Measurements from ENCODE around the gene OR52W1.

OR52W1 gene, protein sequence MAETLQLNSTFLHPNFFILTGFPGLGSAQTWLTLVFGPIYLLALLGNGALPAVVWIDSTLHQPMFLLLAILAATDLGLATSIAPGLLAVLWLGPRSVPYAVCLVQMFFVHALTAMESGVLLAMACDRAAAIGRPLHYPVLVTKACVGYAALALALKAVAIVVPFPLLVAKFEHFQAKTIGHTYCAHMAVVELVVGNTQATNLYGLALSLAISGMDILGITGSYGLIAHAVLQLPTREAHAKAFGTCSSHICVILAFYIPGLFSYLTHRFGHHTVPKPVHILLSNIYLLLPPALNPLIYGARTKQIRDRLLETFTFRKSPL

DNA sequence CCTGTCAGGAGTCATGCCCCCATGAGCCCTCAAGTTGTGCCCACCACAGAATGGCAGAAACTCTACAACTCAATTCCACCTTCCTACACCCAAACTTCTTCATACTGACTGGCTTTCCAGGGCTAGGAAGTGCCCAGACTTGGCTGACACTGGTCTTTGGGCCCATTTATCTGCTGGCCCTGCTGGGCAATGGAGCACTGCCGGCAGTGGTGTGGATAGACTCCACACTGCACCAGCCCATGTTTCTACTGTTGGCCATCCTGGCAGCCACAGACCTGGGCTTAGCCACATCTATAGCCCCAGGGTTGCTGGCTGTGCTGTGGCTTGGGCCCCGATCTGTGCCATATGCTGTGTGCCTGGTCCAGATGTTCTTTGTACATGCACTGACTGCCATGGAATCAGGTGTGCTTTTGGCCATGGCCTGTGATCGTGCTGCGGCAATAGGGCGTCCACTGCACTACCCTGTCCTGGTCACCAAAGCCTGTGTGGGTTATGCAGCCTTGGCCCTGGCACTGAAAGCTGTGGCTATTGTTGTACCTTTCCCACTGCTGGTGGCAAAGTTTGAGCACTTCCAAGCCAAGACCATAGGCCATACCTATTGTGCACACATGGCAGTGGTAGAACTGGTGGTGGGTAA is at the start of gene OR52W1:
OR52W1 (plus strand) TSS at position 51 of the 637 bp plus-strand sequence; CDS start at position 51, 0 bp downstream.
- Histone ChIP-seq H3K27me3 (ENCODE audit: control insufficient read depth, insufficient read depth, low read length) (no peaks in the 10 kb centered on the region), H3K4me1 (ENCODE audit: control insufficient read depth, low read depth, low read length) (no peaks in the 10 kb centered on the region), H3K36me3 (ENCODE audit: control insufficient read depth, low read depth, low read length) (no peaks in the 10 kb centered on the region), H3K4me3 (ENCODE audit: low read length) (no peak within 1 kb of the TSS), H3K9ac (ENCODE audit: low read length) (no peak within 1 kb of the TSS), H3K9me3 (ENCODE audit: control insufficient read depth, low read depth, low read length) (no peaks in the 10 kb centered on the region), H3K27ac (ENCODE audit: low read length) (no peak within 1 kb of the TSS)

DNA sequence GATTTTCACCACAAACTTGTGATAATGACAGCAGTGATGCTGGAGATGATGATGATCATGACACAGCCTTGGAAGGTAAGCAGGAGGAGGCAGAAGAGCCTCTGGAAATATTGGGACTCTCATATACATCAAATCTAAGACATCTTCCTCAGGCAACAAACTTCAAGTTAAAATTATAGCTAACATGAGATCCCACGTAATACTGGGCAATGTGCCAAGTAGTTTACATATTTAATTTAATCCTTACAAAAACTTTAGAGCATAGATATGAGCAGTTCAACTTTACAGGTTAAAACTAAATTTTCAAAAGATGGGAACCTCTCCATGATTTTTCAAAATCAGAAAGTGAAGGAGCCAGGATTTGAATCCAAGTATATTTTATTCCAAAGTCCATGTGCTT is 47.9 kb upstream of the OR52W1 start:
- no peak overlapping the region for H3K27ac ChIP-seq (ENCODE audit: low read length)
- no peaks in the 10 kb centered on the region for H3K36me3 ChIP-seq (ENCODE audit: control insufficient read depth, low read depth, low read length)
- H3K27me3 ChIP-seq (ENCODE audit: control insufficient read depth, insufficient read depth, low read length), result no peaks in the 10 kb centered on the region
- H3K9ac ChIP-seq (ENCODE audit: low read length), result no peak overlapping the region
- no peak overlapping the region for H3K4me3 ChIP-seq (ENCODE audit: low read length)
- no peaks in the 10 kb centered on the region for H3K4me1 ChIP-seq (ENCODE audit: control insufficient read depth, low read depth, low read length)
- H3K9me3 ChIP-seq (ENCODE audit: control insufficient read depth, low read depth, low read length), result no peaks in the 10 kb centered on the region

DNA sequence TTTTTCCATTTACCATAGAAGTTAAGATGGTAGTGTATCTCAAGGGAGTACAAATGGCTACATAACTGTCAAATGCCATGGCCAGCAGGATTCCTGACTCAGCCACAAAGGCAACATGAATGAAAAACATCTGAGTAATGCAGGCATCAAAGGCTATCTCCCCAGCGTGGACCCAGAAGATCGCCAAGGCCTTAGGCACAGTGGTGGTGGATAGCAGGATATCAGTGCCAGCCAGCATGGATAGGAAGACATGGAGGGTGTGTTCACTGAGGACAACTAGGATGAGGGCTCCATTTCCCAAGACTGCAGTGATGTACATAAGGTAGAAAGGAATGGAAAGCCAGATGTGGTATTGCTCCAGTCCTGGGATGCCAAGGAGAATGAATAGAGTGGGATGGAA is 46.9 kb upstream of the OR52W1 start:
- no peaks in the 10 kb centered on the region for H3K4me1 ChIP-seq (ENCODE audit: control insufficient read depth, low read depth, low read length)
- H3K9ac ChIP-seq (ENCODE audit: low read length), result no peak overlapping the region
- H3K9me3 ChIP-seq (ENCODE audit: control insufficient read depth, low read depth, low read length), result no peaks in the 10 kb centered on the region
- H3K27me3 ChIP-seq (ENCODE audit: control insufficient read depth, insufficient read depth, low read length), result no peaks in the 10 kb centered on the region
- no peaks in the 10 kb centered on the region for H3K36me3 ChIP-seq (ENCODE audit: control insufficient read depth, low read depth, low read length)
- no peak overlapping the region for H3K4me3 ChIP-seq (ENCODE audit: low read length)
- H3K27ac ChIP-seq (ENCODE audit: low read length), result no peak overlapping the region

DNA sequence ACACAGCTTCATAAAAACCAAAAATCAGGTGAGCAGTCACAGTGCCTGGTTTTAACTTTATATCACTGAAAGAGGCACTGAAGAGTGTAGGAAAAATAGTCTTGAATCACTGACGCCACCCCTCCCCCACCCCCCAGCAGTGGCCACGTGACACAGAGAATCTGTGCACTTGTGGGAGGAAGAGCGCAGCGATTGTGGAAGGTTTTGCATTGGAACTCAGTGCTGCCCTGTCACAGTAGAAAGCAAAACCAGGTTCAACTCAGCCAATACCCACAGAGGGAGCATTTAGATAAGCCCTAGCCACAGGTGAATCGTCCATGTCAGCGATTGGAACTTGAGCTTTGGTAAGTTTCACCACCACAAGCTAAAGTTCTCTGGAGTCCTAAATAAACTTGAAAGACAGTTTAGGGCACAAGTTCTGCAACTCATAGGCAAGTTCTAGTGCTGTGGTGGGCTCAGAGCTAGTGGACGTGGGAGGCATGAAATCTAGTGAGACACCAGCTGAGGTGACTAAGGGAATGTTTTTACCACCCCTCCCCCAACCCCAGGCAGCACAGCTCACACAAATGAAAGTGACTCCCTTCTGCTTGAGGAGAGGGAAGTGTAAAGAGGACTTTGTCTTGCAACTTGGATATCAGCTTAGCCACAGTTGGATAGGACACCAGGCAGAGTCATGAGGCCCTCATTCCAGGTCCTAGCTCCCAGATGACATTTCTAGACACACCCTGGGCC is 42.2 kb upstream of the OR52W1 start:
- Histone ChIP-seq H3K4me3 (ENCODE audit: low read length) (no peak overlapping the region), H3K9me3 (ENCODE audit: control insufficient read depth, low read depth, low read length) (no peaks in the 10 kb centered on the region), H3K36me3 (ENCODE audit: control insufficient read depth, low read depth, low read length) (no peaks in the 10 kb centered on the region), H3K4me1 (ENCODE audit: control insufficient read depth, low read depth, low read length) (no peaks in the 10 kb centered on the region), H3K27ac (ENCODE audit: low read length) (no peak overlapping the region), H3K27me3 (ENCODE audit: control insufficient read depth, insufficient read depth, low read length) (no peaks in the 10 kb centered on the region), H3K9ac (ENCODE audit: low read length) (no peak overlapping the region)

DNA sequence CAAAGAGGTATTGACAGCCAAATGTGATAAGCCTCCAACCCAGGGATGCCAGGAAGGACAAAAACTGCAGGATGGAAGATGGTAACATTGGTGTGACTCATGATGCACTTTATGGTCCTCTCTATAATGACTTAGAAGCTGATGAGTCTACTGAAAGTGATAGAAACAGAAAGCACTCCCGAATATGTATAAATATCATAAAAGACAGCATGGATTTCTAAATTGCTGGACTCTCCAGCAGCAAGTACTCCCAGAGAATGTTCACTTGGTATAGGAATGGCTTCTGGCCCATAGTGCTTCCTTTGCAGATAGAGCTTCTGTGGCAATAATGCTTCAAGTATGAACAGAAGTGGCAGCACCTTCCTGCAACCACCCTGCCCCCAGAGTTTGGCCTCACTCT is 28.8 kb upstream of the OR52W1 start, which contains the start of gene OR52B2:
OR52B2 (minus strand) TSS at position 101 of the 400 bp plus-strand sequence; CDS start at position 101, 0 bp downstream.
- Histone ChIP-seq H3K9me3 (ENCODE audit: control insufficient read depth, low read depth, low read length) (peaks cover 2% of the 10 kb centered on the region), H3K27ac (ENCODE audit: low read length) (no peak within 1 kb of the TSS), H3K4me1 (ENCODE audit: control insufficient read depth, low read depth, low read length) (no peaks in the 10 kb centered on the region), H3K9ac (ENCODE audit: low read length) (no peak within 1 kb of the TSS), H3K4me3 (ENCODE audit: low read length) (no peak within 1 kb of the TSS), H3K27me3 (ENCODE audit: control insufficient read depth, insufficient read depth, low read length) (no peaks in the 10 kb centered on the region), H3K36me3 (ENCODE audit: control insufficient read depth, low read depth, low read length) (no peaks in the 10 kb centered on the region)

DNA sequence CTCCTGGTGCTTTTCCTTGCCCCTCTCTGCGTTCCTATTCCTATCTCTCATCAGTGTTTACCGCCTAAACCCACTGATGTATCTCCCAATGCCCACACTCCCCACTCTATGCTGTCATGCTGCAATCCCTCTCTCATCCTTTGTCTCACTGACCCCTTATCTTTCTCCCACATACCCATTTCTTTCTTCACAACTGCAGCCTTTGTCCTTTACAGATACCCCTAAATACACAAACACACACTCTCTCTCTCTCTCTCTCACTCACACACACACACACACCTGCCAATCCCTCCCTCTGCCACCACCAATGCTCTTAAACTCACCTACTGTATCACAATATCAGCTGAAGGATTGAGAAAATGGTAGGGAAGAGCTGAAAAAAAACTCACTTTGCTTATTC is 23.6 kb upstream of the OR52W1 start:
- H3K9ac ChIP-seq (ENCODE audit: low read length), result no peak overlapping the region

DNA sequence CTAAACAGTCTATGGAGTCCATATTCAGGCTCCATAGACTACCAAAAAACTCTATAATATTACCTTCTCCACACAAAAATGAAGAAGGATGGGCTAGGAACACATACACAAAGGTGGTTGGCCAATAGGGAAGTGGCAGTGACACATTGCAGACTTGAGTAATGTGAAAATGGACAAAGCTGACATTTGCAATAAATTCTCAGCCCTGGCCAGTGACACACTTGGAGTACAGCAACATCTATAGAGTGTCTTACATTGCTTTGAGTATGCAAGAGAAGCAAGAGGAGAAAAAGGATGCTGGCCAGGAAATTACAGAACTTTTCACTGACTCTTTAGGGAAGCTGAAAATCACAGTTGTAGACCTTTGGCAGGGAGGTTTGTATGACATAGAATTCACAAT is 7.3 kb upstream of the OR52W1 start:
- no peaks in the 10 kb centered on the region for H3K27me3 ChIP-seq (ENCODE audit: control insufficient read depth, insufficient read depth, low read length)
- H3K4me3 ChIP-seq (ENCODE audit: low read length), result no peak overlapping the region
- no peaks in the 10 kb centered on the region for H3K36me3 ChIP-seq (ENCODE audit: control insufficient read depth, low read depth, low read length)
- H3K27ac ChIP-seq (ENCODE audit: low read length), result no peak overlapping the region
- no peaks in the 10 kb centered on the region for H3K4me1 ChIP-seq (ENCODE audit: control insufficient read depth, low read depth, low read length)
- H3K9ac ChIP-seq (ENCODE audit: low read length), result no peak overlapping the region
- H3K9me3 ChIP-seq (ENCODE audit: control insufficient read depth, low read depth, low read length), result no peaks in the 10 kb centered on the region

More for the DNA sequence above, 23.6 kb upstream of the OR52W1 start:
- Histone ChIP-seq H3K4me3 (ENCODE audit: low read length) (no peak overlapping the region), H3K9me3 (ENCODE audit: control insufficient read depth, low read depth, low read length) (no peaks in the 10 kb centered on the region), H3K36me3 (ENCODE audit: control insufficient read depth, low read depth, low read length) (no peaks in the 10 kb centered on the region), H3K27ac (ENCODE audit: low read length) (no peak overlapping the region), H3K27me3 (ENCODE audit: control insufficient read depth, insufficient read depth, low read length) (no peaks in the 10 kb centered on the region), H3K4me1 (ENCODE audit: control insufficient read depth, low read depth, low read length) (no peaks in the 10 kb centered on the region)

DNA sequence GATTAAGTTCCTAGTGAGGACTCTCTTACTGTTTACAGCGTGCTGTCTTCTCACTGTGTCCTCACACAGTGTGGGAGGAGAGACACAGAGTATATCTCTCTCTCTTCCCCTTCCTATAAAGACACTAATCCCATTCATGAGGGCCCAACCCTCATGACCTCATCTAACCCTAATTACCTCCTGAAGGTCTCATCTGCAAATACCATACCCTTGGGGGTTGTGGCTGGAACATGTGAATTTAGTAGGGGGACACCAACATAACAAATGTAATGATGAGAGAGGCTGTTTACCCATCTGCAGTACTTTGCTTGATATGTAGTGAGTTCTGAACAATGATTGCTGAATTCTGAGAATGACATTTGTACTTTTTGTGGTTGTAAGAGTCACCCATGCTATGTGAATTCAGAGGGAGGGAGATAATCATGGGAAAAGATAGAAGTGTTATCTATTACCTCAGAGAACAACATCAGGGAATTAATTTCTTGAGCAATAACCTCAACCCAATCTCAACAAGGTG is 4.9 kb upstream of the OR52W1 start:
- Histone ChIP-seq H3K4me1 (ENCODE audit: control insufficient read depth, low read depth, low read length) (no peaks in the 10 kb centered on the region), H3K27ac (ENCODE audit: low read length) (no peak overlapping the region), H3K36me3 (ENCODE audit: control insufficient read depth, low read depth, low read length) (no peaks in the 10 kb centered on the region), H3K9me3 (ENCODE audit: control insufficient read depth, low read depth, low read length) (no peaks in the 10 kb centered on the region), H3K4me3 (ENCODE audit: low read length) (no peak overlapping the region), H3K27me3 (ENCODE audit: control insufficient read depth, insufficient read depth, low read length) (no peaks in the 10 kb centered on the region), H3K9ac (ENCODE audit: low read length) (no peak overlapping the region)

DNA sequence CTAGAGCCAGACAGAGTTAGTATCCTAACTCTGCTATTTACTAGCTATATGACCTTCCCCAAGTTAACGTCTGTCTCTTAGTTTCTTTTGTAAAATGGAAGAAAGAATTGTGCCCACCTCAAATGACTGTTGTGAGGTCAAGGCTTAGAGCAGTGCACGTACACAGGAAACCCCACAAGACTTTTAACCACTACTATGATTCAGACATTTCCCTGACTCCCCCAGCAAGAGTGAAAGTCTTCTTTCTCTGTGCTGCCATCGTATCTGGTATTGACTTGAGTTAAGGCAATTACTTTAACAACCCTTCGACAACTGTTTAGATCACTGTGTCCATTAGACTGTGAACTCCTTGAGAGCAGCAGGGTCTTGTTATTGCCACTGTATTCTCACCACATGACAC is 2.6 kb upstream of the OR52W1 start:
- Histone ChIP-seq H3K27ac (ENCODE audit: low read length) (no peak overlapping the region), H3K27me3 (ENCODE audit: control insufficient read depth, insufficient read depth, low read length) (no peaks in the 10 kb centered on the region), H3K9me3 (ENCODE audit: control insufficient read depth, low read depth, low read length) (no peaks in the 10 kb centered on the region), H3K36me3 (ENCODE audit: control insufficient read depth, low read depth, low read length) (no peaks in the 10 kb centered on the region), H3K4me1 (ENCODE audit: control insufficient read depth, low read depth, low read length) (no peaks in the 10 kb centered on the region), H3K9ac (ENCODE audit: low read length) (no peak overlapping the region), H3K4me3 (ENCODE audit: low read length) (no peak overlapping the region)

DNA sequence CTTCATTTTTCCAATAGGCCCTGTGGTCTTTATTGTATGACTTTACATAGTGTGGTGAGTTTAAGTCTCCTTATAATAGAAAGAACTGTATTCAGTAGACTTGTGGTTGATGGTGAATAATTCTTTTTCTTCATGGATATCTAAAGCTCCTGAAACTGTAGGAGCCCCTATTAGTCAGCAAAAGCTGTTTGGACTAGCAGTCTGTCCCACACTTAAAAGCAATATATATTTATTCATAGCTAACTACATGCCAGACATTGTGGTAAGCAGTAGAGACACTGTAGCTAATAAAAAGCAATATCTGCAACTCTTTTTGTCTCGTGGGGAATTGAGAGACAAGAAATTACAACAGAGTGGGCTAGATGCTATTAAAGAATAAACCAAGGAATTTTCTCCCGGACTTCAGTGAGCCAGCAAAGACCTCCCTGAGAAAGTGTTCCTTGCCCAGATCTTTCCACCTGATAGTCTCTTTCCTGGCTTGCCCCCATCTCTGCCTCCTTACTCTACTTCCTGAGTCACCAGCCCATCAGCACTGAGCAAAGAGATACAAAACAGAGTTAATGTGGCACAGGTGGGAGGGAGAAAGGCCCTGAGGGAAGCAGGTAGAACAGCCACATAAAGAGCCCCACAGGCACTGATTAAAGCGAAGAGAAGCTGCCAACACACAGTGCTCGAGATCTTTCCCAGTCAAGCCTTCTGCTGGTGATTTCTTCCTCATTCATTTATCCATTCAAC is 1.4 kb upstream of the OR52W1 start:
- no peaks in the 10 kb centered on the region for H3K36me3 ChIP-seq (ENCODE audit: control insufficient read depth, low read depth, low read length)
- H3K9me3 ChIP-seq (ENCODE audit: control insufficient read depth, low read depth, low read length), result no peaks in the 10 kb centered on the region
- no peak overlapping the region for H3K4me3 ChIP-seq (ENCODE audit: low read length)
- H3K9ac ChIP-seq (ENCODE audit: low read length), result no peak overlapping the region
- no peaks in the 10 kb centered on the region for H3K4me1 ChIP-seq (ENCODE audit: control insufficient read depth, low read depth, low read length)
- H3K27ac ChIP-seq (ENCODE audit: low read length), result no peak overlapping the region
- H3K27me3 ChIP-seq (ENCODE audit: control insufficient read depth, insufficient read depth, low read length), result no peaks in the 10 kb centered on the region

DNA sequence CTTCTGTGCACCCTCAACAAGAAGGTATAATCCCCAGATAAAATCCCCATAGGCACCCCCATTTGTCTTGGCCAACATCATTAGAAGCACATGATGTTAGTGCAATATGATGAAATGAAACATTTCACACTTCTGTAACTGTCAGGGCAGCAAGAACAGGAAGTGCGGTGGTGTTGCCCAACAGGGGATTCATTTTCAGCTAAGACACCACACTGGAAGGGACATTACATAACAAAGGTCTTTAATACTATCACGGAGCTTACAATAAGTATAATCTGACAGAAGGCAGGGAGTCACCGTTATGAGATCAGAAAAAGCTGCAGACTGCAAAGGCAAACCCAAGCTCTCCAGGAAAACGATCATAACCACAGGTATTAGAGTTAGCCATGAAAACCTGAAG is 2.0 kb downstream of the OR52W1 start:
- H3K4me3 ChIP-seq (ENCODE audit: low read length), result no peak overlapping the region
- H3K27ac ChIP-seq (ENCODE audit: low read length), result no peak overlapping the region
- H3K36me3 ChIP-seq (ENCODE audit: control insufficient read depth, low read depth, low read length), result no peaks in the 10 kb centered on the region
- H3K4me1 ChIP-seq (ENCODE audit: control insufficient read depth, low read depth, low read length), result no peaks in the 10 kb centered on the region
- no peak overlapping the region for H3K9ac ChIP-seq (ENCODE audit: low read length)
- no peaks in the 10 kb centered on the region for H3K27me3 ChIP-seq (ENCODE audit: control insufficient read depth, insufficient read depth, low read length)
- no peaks in the 10 kb centered on the region for H3K9me3 ChIP-seq (ENCODE audit: control insufficient read depth, low read depth, low read length)
